Hepatocyte (in vitro differentiated cells): ENCODE measurements around the gene C18orf63. TPM values are rescaled to one million over a fixed set of nuclear protein-coding genes. Genes with fewer than 3 reads are reported as not detected.

Source experiments
- DNase-seq: peaks from one replicate; pipeline ENCODE4 v3.0.0-alpha.2; 2016; ENCODE audit warnings: low spot score
- H2AFZ ChIP-seq: fragments of 200-600 bp; sonication (generic); 2 replicates; pipeline ENCODE4 v1.6.0; 2016; ENCODE audit warnings: antibody characterized with exemption, mild to moderate bottlenecking
- H3K27ac ChIP-seq: fragments of 200-600 bp; sonication (generic); 2 replicates; pipeline ENCODE4 v1.5.1; 2016; ENCODE audit warnings: mild to moderate bottlenecking
- H3K27me3 ChIP-seq: fragments of 200-600 bp; sonication (generic); 2 replicates; pipeline ENCODE4 v1.6.1; 2016
- H3K36me3 ChIP-seq: fragments of 200-600 bp; sonication (generic); replicated peaks from 2 replicates; pipeline ENCODE4 v1.5.1; 2016; ENCODE audit warnings: low read depth; ENCODE audit not compliant: insufficient read depth
- H3K4me1 ChIP-seq: fragments of 200-600 bp; sonication (generic); 2 replicates; pipeline ENCODE4 v1.5.1; 2016; ENCODE audit warnings: mild to moderate bottlenecking, moderate library complexity; ENCODE audit not compliant: insufficient read depth
- H3K4me2 ChIP-seq: fragments of 200-600 bp; sonication (generic); 2 replicates; pipeline ENCODE4 v1.6.0; 2016
- H3K4me3 ChIP-seq: fragments of 200-600 bp; sonication (generic); 2 replicates; pipeline ENCODE4 v1.5.1; 2016; ENCODE audit warnings: mild to moderate bottlenecking
- H3K79me2 ChIP-seq: fragments of 200-600 bp; sonication (generic); 2 replicates; pipeline ENCODE4 v1.6.0; 2017; ENCODE audit warnings: mild to moderate bottlenecking
- H3K9me2 ChIP-seq: fragments of 200-600 bp; sonication (generic); replicated peaks from 2 replicates; pipeline ENCODE4 v1.6.0; 2017; ENCODE audit warnings: mild to moderate bottlenecking; ENCODE audit not compliant: insufficient read depth
- H3K9me3 ChIP-seq: fragments of 200-600 bp; sonication (generic); 2 replicates; pipeline ENCODE4 v1.5.1; 2016; ENCODE audit warnings: low read depth, mild to moderate bottlenecking
- H4K20me1 ChIP-seq: fragments of 200-600 bp; sonication (generic); 2 replicates; pipeline ENCODE4 v1.6.0; 2016; ENCODE audit warnings: mild to moderate bottlenecking; ENCODE audit not compliant: insufficient read depth, poor library complexity, severe bottlenecking
- CTCF ChIP-seq: fragments of 200-600 bp; sonication (generic); IDR thresholded peaks from 2 replicates; pipeline ENCODE4 v1.5.1; 2016; ENCODE audit warnings: antibody characterized with exemption, mild to moderate bottlenecking; ENCODE audit not compliant: poor library complexity
- EZH2 ChIP-seq: fragments of 200-600 bp; sonication (generic); IDR thresholded peaks from 2 replicates; pipeline ENCODE4 v1.6.1; 2016; ENCODE audit warnings: antibody characterized with exemption, mild to moderate bottlenecking, borderline replicate concordance
- EZH2phosphoT487 ChIP-seq: fragments of 200-600 bp; sonication (generic); IDR thresholded peaks from one replicate; pipeline ENCODE4 v1.6.1; 2018; ENCODE audit warnings: antibody characterized with exemption, mild to moderate bottlenecking, low read depth, moderate library complexity; ENCODE audit not compliant: unreplicated experiment, severe bottlenecking
- WGBS: methylation state at CpG from one replicate; pipeline ENCODE4 v1.1.6; 2016; ENCODE audit warnings: low lambda C conversion rate; ENCODE audit errors: missing lambda C conversion rate; 5-methylcytosine and 5-hydroxymethylcytosine counted together
- polyA plus RNA-seq: library from polyadenylated mRNA; unstranded; fragments of >200 nt; fragmentation: Nextera tagmentation; extraction: Ambion mirVana; gene quantifications from 2 replicates; pipeline ENCODE4 v1.2.1, GENCODE V29; 2016
- total RNA-seq: library from RNA; depleted of rRNA; stranded (reverse); fragments of >200 nt; gene quantifications from 2 replicates; pipeline ENCODE4 v1.2.3, GENCODE V29; 2014

Gene C18orf63
- total RNA-seq: not detected in 2 replicates
- not detected in 2 replicates for polyA plus RNA-seq

- Histone ChIP-seq H3K9me3 (no peaks in the 10 kb centered on the region), H3K9me2 (no peaks in the 10 kb centered on the region), H4K20me1 (no peaks in the 10 kb centered on the region), H3K27me3 (no peaks in the 10 kb centered on the region), H3K4me2 (no peak within 1 kb of the TSS), H3K79me2 (no peaks in the 10 kb centered on the region), H3K4me3 (no peak within 1 kb of the TSS), H2AFZ (no peak within 1 kb of the TSS), H3K36me3 (no peaks in the 10 kb centered on the region), H3K27ac (no peak within 1 kb of the TSS), H3K4me1 (peaks cover 8% of the 10 kb centered on the region)
- TF ChIP-seq EZH2phosphoT487: no peak
- TF ChIP-seq EZH2: no peak
- TF ChIP-seq CTCF: no peak
- 96% methylated on average over 51 of the region's 51 CpGs for WGBS
- no peak for DNase-seq
Measured at GRCh38 chr18:74315464-74316256, at the start of gene C18orf63. TSS of gene C18orf63 (plus strand) at chr18:74315839. CDS start at chr18:74317866, 2,027 bp downstream.

GRCh38 chr18:74266161-74266560 is 49.5 kb upstream of the C18orf63 start:
- peaks cover 68% of the 10 kb centered on the region for H3K79me2 ChIP-seq
- 60% methylated on average over 9 of the region's 9 CpGs for WGBS
- peak overlapping the region; percentile 1 for H3K27ac ChIP-seq
- H3K36me3 ChIP-seq: no peaks in the 10 kb centered on the region
- no peak overlapping the region for H3K4me2 ChIP-seq
- H3K4me3 ChIP-seq: no peak overlapping the region
- no peak for DNase-seq
- H3K4me1 ChIP-seq: peaks cover 5% of the 10 kb centered on the region
- no peaks in the 10 kb centered on the region for H3K9me3 ChIP-seq
- no peaks in the 10 kb centered on the region for H3K9me2 ChIP-seq
- H4K20me1 ChIP-seq: no peaks in the 10 kb centered on the region
- TF ChIP-seq EZH2phosphoT487 (no peak), EZH2 (no peak), CTCF (no peak)
- no peaks in the 10 kb centered on the region for H3K27me3 ChIP-seq
- no peak overlapping the region for H2AFZ ChIP-seq

- Histone ChIP-seq H3K9me3 (no peaks in the 10 kb centered on the region), H3K4me3 (no peak overlapping the region), H3K79me2 (peaks cover 82% of the 10 kb centered on the region), H3K36me3 (no peaks in the 10 kb centered on the region), H3K4me2 (no peak overlapping the region), H3K27ac (no peak overlapping the region), H3K4me1 (peaks cover 5% of the 10 kb centered on the region), H2AFZ (no peak overlapping the region), H3K27me3 (no peaks in the 10 kb centered on the region), H3K9me2 (no peaks in the 10 kb centered on the region), H4K20me1 (no peaks in the 10 kb centered on the region)
- 94% methylated on average over 7 of the region's 7 CpGs for WGBS
- DNase-seq: no peak
- TF ChIP-seq EZH2phosphoT487: no peak
- no peak for TF ChIP-seq EZH2
Measured at GRCh38 chr18:74268175-74268574, 47.5 kb upstream of the C18orf63 start.

GRCh38 chr18:74268933-74269620 is 46.6 kb upstream of the C18orf63 start:
- Histone ChIP-seq H3K27ac (no peak overlapping the region), H3K9me3 (no peaks in the 10 kb centered on the region), H2AFZ (no peak overlapping the region), H4K20me1 (no peaks in the 10 kb centered on the region), H3K27me3 (no peaks in the 10 kb centered on the region), H3K79me2 (peaks cover 88% of the 10 kb centered on the region), H3K9me2 (no peaks in the 10 kb centered on the region), H3K4me3 (no peak overlapping the region), H3K4me2 (no peak overlapping the region), H3K4me1 (peaks cover 5% of the 10 kb centered on the region), H3K36me3 (no peaks in the 10 kb centered on the region)
- no peak for DNase-seq
- TF ChIP-seq CTCF (no peak), EZH2 (no peak), EZH2phosphoT487 (no peak)
- 71% methylated on average over 11 of the region's 11 CpGs for WGBS
